ENCODE results near the gene UBTD2. TPM values are rescaled to one million over a fixed set of nuclear protein-coding genes. Genes with fewer than 3 reads are reported as not detected.

Gene UBTD2
- total and polyA plus RNA-seq, 2 donors (not counting 1 experiment from before 2014, with no cell fraction given): 24.9 to 29.8 TPM

DNA sequence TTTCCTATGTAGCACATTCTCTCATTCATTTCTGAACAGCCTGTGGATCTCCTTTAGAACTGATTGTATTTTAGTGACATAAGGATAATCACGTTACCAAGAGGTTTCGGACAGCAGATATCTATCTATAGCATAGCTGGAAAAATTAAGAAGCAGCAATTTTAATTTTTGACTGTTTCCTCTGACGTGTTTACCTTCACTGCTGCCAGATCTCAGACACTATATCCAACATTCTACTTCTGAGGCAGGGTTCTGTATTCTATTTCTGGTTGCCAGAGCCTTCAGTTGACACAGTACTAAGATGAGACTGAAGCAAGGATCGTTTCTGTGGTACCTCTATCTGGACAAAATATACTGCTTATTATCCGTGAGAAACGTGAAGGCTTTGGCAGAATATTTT lies 89.7 kb downstream of the UBTD2 start, which contains the start of gene EFCAB9:
Gene EFCAB9 (plus strand): TSS at position 301 of the 400 bp plus-strand sequence. CDS start 1 bp downstream, at position 302.
- Histone ChIP-seq H3K4me2 (ENCODE audit: extremely low read depth, insufficient read depth, low read length) (no peak within 1 kb of the TSS), H3K9me3 (ENCODE audit: control insufficient read depth, insufficient read depth, low read depth, low read length) (no peaks in the 10 kb centered on the region), H3K27me3 (ENCODE audit: control insufficient read depth, insufficient read depth, low read length) (no peaks in the 10 kb centered on the region), H2AFZ (ENCODE audit: low read length) (no peak within 1 kb of the TSS), H3K4me1 (ENCODE audit: control insufficient read depth, extremely low read depth, insufficient read depth, low read length) (no peaks in the 10 kb centered on the region), H3K79me2 (ENCODE audit: control insufficient read depth, insufficient read depth, low read length) (no peaks in the 10 kb centered on the region), H3K36me3 (ENCODE audit: control insufficient read depth, insufficient read depth, low read length) (no peaks in the 10 kb centered on the region), H3K4me3 (replicated peaks in 1 of 4; ENCODE audit: control extremely low read depth in 1 of 4, insufficient read depth in 1 of 4, low read depth in 3 of 4, low read length in 4 of 4) (no peak within 1 kb of the TSS), H3K9ac (ENCODE audit: insufficient read depth, low read length) (no peak within 1 kb of the TSS), H3K27ac (ENCODE audit: insufficient read depth, low read length) (no peak within 1 kb of the TSS), H4K20me1 (ENCODE audit: control insufficient read depth, extremely low read depth, insufficient read depth, low read length) (no peaks in the 10 kb centered on the region)
- TF ChIP-seq, protein P1, sequence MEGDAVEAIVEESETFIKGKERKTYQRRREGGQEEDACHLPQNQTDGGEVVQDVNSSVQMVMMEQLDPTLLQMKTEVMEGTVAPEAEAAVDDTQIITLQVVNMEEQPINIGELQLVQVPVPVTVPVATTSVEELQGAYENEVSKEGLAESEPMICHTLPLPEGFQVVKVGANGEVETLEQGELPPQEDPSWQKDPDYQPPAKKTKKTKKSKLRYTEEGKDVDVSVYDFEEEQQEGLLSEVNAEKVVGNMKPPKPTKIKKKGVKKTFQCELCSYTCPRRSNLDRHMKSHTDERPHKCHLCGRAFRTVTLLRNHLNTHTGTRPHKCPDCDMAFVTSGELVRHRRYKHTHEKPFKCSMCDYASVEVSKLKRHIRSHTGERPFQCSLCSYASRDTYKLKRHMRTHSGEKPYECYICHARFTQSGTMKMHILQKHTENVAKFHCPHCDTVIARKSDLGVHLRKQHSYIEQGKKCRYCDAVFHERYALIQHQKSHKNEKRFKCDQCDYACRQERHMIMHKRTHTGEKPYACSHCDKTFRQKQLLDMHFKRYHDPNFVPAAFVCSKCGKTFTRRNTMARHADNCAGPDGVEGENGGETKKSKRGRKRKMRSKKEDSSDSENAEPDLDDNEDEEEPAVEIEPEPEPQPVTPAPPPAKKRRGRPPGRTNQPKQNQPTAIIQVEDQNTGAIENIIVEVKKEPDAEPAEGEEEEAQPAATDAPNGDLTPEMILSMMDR (conservative IDR thresholded peaks at IDR 0.05 in 1 of 2, IDR thresholded peaks at IDR 0.05 in 1 of 2; ENCODE audit: low read depth in 1 of 2, low read length in 2 of 2): no peak
- TF ChIP-seq EZH2 (IDR thresholded peaks at IDR 0.05; ENCODE audit: low read length, missing control alignments): no peak
- DNase-seq (ENCODE audit: low read depth in 2 of 2): no peak

DNA sequence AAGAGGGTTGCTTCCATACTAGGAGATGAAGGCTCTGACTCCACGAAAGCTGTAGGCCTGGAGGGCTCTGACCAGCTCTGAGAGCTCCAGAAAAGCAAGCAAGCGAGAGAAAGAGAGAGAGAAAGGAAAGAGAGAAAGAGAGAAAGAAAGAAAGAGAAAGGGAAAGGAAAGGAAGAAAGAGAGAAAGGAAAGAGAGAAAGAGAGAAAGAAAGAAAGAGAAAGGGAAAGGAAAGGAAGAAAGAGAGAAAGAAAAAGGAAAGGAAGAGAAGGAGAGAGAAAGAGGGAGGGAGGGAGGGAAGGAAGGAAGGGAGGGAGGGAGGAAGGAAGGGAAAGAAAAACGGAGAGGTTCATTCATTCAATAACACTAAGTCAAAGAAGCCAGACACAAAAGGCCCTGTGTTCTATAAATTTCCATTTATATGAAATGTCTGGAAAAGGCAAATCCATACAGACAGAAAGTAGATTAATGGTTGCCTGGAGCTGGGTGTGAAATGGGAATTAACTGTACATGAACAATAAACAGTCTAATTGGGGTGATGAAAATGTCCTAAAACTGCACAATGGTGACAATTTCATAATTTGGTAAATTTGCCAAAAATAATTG lies 93.8 kb downstream of the UBTD2 start:
- H3K36me3 ChIP-seq (ENCODE audit: control insufficient read depth, insufficient read depth, low read length): peaks cover 2% of the 10 kb centered on the region
- H3K9ac ChIP-seq (ENCODE audit: insufficient read depth, low read length): no peak overlapping the region
- H3K4me3 ChIP-seq (replicated peaks in 1 of 4; ENCODE audit: control extremely low read depth in 1 of 4, insufficient read depth in 1 of 4, low read depth in 3 of 4, low read length in 4 of 4): no peak overlapping the region
- no peaks in the 10 kb centered on the region for H3K9me3 ChIP-seq (ENCODE audit: control insufficient read depth, insufficient read depth, low read depth, low read length)
- TF ChIP-seq, protein P1 (conservative IDR thresholded peaks at IDR 0.05 in 1 of 2, IDR thresholded peaks at IDR 0.05 in 1 of 2; ENCODE audit: low read depth in 1 of 2, low read length in 2 of 2): no peak
- TF ChIP-seq EZH2 (IDR thresholded peaks at IDR 0.05; ENCODE audit: low read length, missing control alignments): no peak
- no peak overlapping the region for H3K4me2 ChIP-seq (ENCODE audit: extremely low read depth, insufficient read depth, low read length)
- H3K27ac ChIP-seq (ENCODE audit: insufficient read depth, low read length): no peak overlapping the region
- no peaks in the 10 kb centered on the region for H3K27me3 ChIP-seq (ENCODE audit: control insufficient read depth, insufficient read depth, low read length)
- H4K20me1 ChIP-seq (ENCODE audit: control insufficient read depth, extremely low read depth, insufficient read depth, low read length): no peaks in the 10 kb centered on the region
- H3K4me1 ChIP-seq (ENCODE audit: control insufficient read depth, extremely low read depth, insufficient read depth, low read length): peaks cover 6% of the 10 kb centered on the region
- DNase-seq (ENCODE audit: low read depth in 2 of 2): no peak
- peaks cover 22% of the 10 kb centered on the region for H3K79me2 ChIP-seq (ENCODE audit: control insufficient read depth, insufficient read depth, low read length)
- no peak overlapping the region for H2AFZ ChIP-seq (ENCODE audit: low read length)

DNA sequence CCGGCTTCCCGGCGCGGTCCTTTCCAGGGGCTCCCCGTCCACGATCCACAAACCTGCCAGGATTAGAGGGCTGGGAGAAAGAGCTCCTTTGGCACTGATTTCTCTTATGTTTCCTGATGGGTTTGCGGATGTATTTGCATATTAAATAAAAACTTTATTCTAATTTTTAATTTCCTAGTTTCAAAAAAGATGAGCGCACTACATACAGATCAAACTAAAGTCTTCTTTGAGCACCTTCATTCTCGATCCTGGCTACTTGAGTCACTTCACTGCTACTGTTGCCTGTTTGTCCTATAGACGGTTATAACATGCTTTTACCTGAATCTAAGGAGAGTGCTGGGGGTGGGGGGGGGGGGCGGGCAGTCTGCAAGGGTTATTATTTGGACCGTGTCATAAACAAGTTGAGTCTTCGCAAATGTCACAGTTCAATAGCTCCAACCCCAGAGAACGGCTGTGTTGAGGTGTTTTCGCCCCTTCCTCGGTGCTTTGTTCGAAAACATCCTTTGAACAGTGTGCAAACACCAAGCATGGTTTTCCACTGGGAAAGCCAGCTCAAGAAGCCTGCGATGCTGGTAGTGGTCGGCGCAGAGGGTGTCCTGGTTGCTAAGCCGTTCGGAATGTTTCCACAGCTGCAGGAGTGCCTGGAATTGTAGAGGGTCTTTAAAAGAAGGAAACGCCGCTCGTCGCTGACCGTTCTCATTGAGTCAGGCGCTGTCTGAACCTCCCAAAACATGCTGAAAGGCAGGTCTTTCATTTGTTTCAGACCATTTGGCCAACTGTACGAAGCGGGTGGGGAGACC lies 94.5 kb downstream of the UBTD2 start:
- Histone ChIP-seq H3K4me3 (replicated peaks in 1 of 4; ENCODE audit: control extremely low read depth in 1 of 4, insufficient read depth in 1 of 4, low read depth in 3 of 4, low read length in 4 of 4) (peak overlapping the region; percentile 2 to 86 (median 72)), H3K36me3 (ENCODE audit: control insufficient read depth, insufficient read depth, low read length) (peaks cover 2% of the 10 kb centered on the region), H3K4me1 (ENCODE audit: control insufficient read depth, extremely low read depth, insufficient read depth, low read length) (peaks cover 6% of the 10 kb centered on the region), H3K27me3 (ENCODE audit: control insufficient read depth, insufficient read depth, low read length) (no peaks in the 10 kb centered on the region), H3K79me2 (ENCODE audit: control insufficient read depth, insufficient read depth, low read length) (peaks cover 28% of the 10 kb centered on the region), H3K4me2 (ENCODE audit: extremely low read depth, insufficient read depth, low read length) (peak overlapping the region; percentile 88), H3K9me3 (ENCODE audit: control insufficient read depth, insufficient read depth, low read depth, low read length) (no peaks in the 10 kb centered on the region), H4K20me1 (ENCODE audit: control insufficient read depth, extremely low read depth, insufficient read depth, low read length) (no peaks in the 10 kb centered on the region), H3K27ac (ENCODE audit: insufficient read depth, low read length) (no peak overlapping the region), H3K9ac (ENCODE audit: insufficient read depth, low read length) (peak overlapping the region; percentile 67), H2AFZ (ENCODE audit: low read length) (no peak overlapping the region)
- peak in 1 of 2 donors; percentile 82 for DNase-seq (ENCODE audit: low read depth in 2 of 2)
- TF ChIP-seq, protein P1 (conservative IDR thresholded peaks at IDR 0.05 in 1 of 2, IDR thresholded peaks at IDR 0.05 in 1 of 2; ENCODE audit: low read depth in 1 of 2, low read length in 2 of 2): no peak
- no peak for TF ChIP-seq EZH2 (IDR thresholded peaks at IDR 0.05; ENCODE audit: low read length, missing control alignments)

All from fibroblast of lung (primary cell).